ENCODE data around the gene RALGPS2.

RALGPS2 gene

DNA sequence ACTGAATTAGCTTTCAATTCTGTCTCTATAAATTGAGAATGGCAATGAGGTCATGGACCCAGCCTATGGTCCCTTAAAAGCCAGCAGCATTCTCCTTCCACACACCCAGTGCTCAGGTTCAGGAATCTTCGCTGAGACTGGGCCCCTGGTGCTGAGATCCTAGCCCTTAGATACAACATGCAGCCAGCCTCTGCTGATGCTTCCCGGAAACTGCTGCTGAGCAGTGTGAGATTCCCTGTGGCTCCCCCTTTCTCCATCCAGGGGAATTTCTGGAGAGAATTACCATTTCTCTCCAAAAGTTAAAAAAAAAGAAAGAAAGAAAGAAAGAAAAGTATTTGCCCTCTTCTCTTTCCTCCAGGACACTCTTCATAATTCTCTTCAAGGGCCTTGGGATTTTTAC, 31.7 kb upstream of the RALGPS2 start:
- peak in 1 of 2 donors; percentile 49 for DNase-seq (ENCODE audit: low read depth in 2 of 2)
- H3K4me3 ChIP-seq (replicated peaks in 1 of 2; ENCODE audit: low read depth in 2 of 2, low read length in 2 of 2): no peak overlapping the region
- TF ChIP-seq, protein P1, sequence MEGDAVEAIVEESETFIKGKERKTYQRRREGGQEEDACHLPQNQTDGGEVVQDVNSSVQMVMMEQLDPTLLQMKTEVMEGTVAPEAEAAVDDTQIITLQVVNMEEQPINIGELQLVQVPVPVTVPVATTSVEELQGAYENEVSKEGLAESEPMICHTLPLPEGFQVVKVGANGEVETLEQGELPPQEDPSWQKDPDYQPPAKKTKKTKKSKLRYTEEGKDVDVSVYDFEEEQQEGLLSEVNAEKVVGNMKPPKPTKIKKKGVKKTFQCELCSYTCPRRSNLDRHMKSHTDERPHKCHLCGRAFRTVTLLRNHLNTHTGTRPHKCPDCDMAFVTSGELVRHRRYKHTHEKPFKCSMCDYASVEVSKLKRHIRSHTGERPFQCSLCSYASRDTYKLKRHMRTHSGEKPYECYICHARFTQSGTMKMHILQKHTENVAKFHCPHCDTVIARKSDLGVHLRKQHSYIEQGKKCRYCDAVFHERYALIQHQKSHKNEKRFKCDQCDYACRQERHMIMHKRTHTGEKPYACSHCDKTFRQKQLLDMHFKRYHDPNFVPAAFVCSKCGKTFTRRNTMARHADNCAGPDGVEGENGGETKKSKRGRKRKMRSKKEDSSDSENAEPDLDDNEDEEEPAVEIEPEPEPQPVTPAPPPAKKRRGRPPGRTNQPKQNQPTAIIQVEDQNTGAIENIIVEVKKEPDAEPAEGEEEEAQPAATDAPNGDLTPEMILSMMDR (IDR thresholded peaks at IDR 0.05; ENCODE audit: low read depth, low read length): no peak

DNA sequence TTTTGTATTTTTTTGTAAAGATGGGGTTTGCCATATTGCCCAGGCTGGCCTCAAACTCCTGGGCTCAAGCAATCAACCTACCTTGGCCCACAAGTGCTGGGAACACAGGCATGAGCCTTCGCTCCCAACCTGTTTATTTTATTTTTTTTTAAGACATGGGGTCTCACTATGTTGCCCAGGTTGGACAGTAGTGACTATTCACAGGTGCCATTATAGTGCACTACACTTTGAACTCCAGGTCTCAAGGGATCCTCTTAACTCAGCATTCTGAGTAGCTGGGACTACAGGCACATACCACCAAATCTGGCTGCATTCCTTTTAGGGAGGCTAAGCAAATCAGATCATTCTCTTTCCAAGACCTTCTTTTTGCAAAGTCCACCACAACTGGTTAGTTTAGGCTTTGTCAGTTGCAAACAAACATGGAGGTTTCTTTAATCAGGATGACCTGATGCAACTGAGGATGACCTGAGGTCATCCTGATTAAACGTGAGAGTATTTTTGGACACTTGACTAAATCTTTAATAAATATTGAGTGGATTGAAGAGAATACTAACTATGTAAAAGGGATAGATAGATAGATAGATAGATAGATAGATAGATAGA, 30.0 kb upstream of the RALGPS2 start:
- TF ChIP-seq, protein P1 (IDR thresholded peaks at IDR 0.05; ENCODE audit: low read depth, low read length): no peak
- DNase-seq (ENCODE audit: low read depth in 2 of 2): peak in 1 of 2 donors; percentile 22
- H3K4me3 ChIP-seq (replicated peaks in 1 of 2; ENCODE audit: low read depth in 2 of 2, low read length in 2 of 2): no peak overlapping the region

DNA sequence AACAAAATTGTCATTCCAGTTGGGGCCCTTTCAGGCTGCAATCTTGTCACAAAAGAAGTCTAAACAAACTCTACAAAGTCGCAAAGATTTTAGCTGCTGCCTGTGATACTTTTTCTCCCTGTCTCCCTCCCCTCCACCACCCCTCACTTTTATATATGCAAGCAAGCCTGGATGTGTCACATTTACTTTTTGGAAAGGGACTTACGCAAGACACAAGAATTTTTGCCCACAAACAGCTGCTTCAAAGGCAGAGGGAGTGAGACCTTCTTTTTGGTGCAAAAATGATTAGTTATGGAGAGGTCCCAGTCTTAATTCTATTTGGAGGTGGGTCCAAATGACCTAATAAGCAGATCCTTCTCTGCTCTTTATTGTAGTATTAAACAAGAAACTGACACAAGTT, 22.9 kb upstream of the RALGPS2 start:
- H3K4me3 ChIP-seq (replicated peaks in 1 of 2; ENCODE audit: low read depth in 2 of 2, low read length in 2 of 2): no peak overlapping the region
- TF ChIP-seq, protein P1 (IDR thresholded peaks at IDR 0.05; ENCODE audit: low read depth, low read length): no peak
- DNase-seq (ENCODE audit: low read depth in 2 of 2): peak; percentile 62 to 70

DNA sequence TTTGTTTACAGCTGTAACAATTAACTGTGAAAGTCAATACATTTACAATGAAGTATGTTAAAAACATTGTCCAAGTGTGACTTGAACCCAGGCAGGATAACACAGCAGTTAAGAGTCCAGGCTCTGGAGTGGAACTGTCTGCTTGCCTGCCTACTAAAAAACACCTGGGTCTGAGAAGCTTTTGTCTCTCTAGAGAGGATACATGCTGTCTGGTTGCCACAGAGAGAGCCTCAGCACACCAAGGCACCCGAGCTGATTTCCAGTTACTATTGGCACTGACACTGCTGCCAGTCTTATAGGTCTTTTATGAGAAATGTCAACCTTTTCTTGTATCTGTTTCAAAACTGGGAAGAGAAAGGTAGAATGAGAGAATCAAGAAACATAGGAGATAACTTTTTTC, 20.2 kb upstream of the RALGPS2 start:
- DNase-seq (ENCODE audit: low read depth in 2 of 2): no peak
- TF ChIP-seq, protein P1 (IDR thresholded peaks at IDR 0.05; ENCODE audit: low read depth, low read length): no peak
- no peak overlapping the region for H3K4me3 ChIP-seq (replicated peaks in 1 of 2; ENCODE audit: low read depth in 2 of 2, low read length in 2 of 2)

DNA sequence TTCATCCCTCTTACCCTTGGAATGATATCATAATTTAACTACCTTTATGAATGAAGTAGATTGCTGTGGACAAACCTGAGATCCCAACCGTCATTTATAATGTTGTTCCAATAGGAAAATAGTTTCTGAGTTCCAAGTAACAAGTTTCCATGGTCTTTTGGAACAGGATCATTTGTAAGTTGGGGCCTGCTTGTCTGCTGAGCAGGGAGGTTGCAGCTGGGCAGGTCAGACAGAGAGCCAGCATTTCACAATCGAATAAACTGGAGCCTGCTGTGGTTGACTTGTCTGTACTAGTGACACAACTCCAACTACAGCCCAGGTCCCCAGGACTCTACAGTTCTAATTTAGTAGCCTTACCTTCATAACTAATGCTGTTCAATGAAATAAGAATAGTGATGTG, 18.6 kb upstream of the RALGPS2 start:
- DNase-seq (ENCODE audit: low read depth in 2 of 2): peak; percentile 62 to 80
- no peak overlapping the region for H3K4me3 ChIP-seq (replicated peaks in 1 of 2; ENCODE audit: low read depth in 2 of 2, low read length in 2 of 2)
- TF ChIP-seq, protein P1 (IDR thresholded peaks at IDR 0.05; ENCODE audit: low read depth, low read length): no peak

DNA sequence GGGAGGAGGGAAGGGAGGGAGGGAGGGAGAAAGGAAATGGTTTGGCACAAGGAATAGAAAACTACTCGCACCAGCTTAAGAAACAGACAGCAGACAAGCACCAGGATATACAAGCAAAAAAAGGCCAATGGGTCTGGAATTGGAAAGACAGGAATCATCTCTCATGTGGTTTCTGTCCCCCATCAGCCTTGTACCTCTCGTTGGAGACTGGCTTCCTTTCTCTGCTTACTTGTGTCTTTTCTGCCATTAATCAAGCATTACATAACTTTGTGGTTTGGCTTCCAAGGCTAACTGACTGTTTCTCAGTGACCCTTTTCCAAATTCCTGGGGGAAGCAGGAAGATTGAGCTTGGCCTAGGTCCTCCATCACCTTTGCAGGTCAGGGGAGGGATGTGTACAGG, 11.8 kb upstream of the RALGPS2 start:
- TF ChIP-seq, protein P1 (IDR thresholded peaks at IDR 0.05; ENCODE audit: low read depth, low read length): no peak
- DNase-seq (ENCODE audit: low read depth in 2 of 2): peak in 1 of 2 donors; percentile 16
- no peak overlapping the region for H3K4me3 ChIP-seq (replicated peaks in 1 of 2; ENCODE audit: low read depth in 2 of 2, low read length in 2 of 2)

DNA sequence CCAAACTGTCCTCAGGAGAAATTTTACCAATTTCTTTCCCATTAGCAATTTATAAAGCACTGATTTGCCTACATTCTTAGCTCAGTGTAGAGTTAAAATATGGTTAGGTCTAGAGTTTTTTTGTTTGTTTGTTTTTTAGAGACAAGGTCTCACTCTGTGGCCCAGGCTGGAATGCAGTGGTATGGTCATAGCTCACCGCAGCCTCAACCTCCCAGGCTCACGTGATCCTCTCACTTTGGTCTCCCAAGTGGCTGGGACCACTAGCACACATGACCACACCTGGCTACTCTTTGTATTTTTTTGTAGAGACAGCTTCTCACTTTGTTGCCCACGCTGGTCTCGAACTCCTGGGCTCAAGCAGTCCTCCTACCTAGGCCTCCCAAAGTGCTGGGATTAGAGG, 10.6 kb upstream of the RALGPS2 start:
- no peak overlapping the region for H3K4me3 ChIP-seq (replicated peaks in 1 of 2; ENCODE audit: low read depth in 2 of 2, low read length in 2 of 2)
- no peak for DNase-seq (ENCODE audit: low read depth in 2 of 2)
- TF ChIP-seq, protein P1 (IDR thresholded peaks at IDR 0.05; ENCODE audit: low read depth, low read length): no peak

Measured in cardiac fibroblast (primary cell).